ENCODE measurements around the gene SFXN3. TPM values are rescaled to one million over a fixed set of nuclear protein-coding genes. Genes with fewer than 3 reads are reported as not detected.

The SFXN3 gene
- polyA plus RNA-seq, 3 donors = 21.3 to 152 (median 24.2) TPM

DNA sequence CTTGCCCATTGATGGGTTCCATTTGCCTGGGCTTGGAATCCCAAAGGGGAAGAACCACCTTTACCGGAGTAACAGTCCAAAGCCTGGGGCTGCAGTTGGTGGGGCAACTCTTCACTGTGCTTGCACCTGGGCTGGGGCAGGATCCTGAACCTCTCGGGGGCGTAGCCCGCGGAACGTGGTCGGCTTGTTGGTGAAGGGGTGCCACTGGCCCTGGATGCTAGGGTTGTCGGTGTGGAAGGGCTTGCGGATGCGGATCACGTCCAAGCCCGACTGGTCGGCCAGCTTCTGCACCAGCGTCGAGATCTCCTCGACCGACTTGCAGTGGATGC lies 44.4 kb upstream of the SFXN3 start:
- H3K9ac ChIP-seq (ENCODE audit: insufficient read depth, low read length, poor library complexity, severe bottlenecking) = peak overlapping the region; percentile 85
- WGBS (ENCODE audit: insufficient coverage) = 34% methylated on average over 17 of the region's 17 CpGs

DNA sequence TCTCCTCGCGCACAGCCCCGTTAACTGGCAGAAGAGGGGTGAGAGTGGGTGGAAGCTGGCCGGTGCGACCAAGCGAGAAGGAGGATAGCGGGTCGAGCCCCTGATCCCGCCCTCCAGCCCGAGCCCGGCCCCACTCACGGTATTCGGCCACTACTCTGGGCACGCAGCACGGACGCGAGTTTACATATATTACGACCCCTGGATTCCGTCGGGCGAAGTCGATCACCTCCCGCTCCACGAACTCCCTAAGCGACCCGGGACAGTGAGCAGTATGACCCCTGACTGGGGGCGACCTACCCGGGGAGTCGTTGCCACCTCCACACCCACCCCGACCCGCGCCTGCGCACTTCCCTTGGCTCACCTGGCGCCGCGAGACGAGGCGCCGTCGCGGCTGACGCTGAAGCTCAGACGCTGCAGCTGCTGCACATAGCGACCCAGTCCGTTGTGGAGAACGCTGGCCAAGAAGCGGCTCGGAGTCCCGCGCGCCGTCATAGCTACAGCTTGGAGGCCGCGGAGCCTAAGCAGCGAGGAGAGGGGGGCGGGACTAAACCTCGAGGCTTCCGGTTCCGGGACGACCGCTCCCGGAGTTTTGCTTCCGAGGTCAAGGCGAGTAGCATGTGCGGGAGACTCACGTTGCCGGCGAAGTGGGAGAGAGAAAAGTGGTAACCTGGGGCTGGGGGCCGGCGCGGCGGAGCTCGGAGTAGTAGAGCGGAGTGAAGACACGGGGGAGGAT lies 43.9 kb upstream of the SFXN3 start, which contains the start of the genes MRPL43 and TWNK:
TSS of gene MRPL43 (minus strand) at position 546 of the 733 bp plus-strand sequence. CDS start at position 492, 54 bp downstream.
TSS of gene TWNK (plus strand) at position 592 of the 733 bp plus-strand sequence. CDS start 668 bp downstream, outside the sequence.
- Mint-ChIP-seq H3K36me3 (peaks cover 41 to 42% of the 10 kb centered on the region in 2 donors), H3K9me3 (peaks cover 0 to 6% (median 4%) of the 10 kb centered on the region in 7 donors), H3K27me3 (ENCODE audit: low read depth in 3 of 3) (peaks cover 0 to 2% (median 2%) of the 10 kb centered on the region in 3 donors), H3K4me1 (peaks cover 25% of the 10 kb centered on the region), H3K27ac (peak within 1 kb of the TSS; percentile 76 to 92 (median 89)), H3K4me3 (peak within 1 kb of the TSS; percentile 96 to 98)
- Histone ChIP-seq H4K20me1 (ENCODE audit: insufficient read depth, low read length) (no peaks in the 10 kb centered on the region), H3K27me3 (ENCODE audit: control insufficient read depth in 2 of 2, insufficient read depth in 2 of 2, low read length in 2 of 2) (no peaks in the 10 kb centered on the region), H3K9me3 (replicated peaks in 1 of 2; ENCODE audit: control insufficient read depth in 1 of 2, insufficient read depth in 1 of 2, low read length in 2 of 2) (no peaks in the 10 kb centered on the region), H3K4me1 (ENCODE audit: control insufficient read depth in 1 of 2, insufficient read depth in 2 of 2, low read length in 2 of 2) (peaks cover 16 to 24% of the 10 kb centered on the region in 2 donors), H3K36me3 (replicated peaks in 1 of 2; ENCODE audit: control insufficient read depth in 1 of 2, insufficient read depth in 2 of 2, low read length in 2 of 2) (peaks cover 16 to 52% of the 10 kb centered on the region in 2 donors), H2AFZ (ENCODE audit: insufficient read depth, low read depth, low read length, poor library complexity, severe bottlenecking) (peak within 1 kb of the TSS; percentile 100), H3K9ac (ENCODE audit: insufficient read depth, low read length, poor library complexity, severe bottlenecking) (peak within 1 kb of the TSS; percentile 85), H3K79me2 (ENCODE audit: insufficient read depth, low read length) (peaks cover 32% of the 10 kb centered on the region), H3K27ac (ENCODE audit: low read depth in 1 of 2, low read length in 2 of 2) (peak within 1 kb of the TSS; percentile 34 to 77), H3K4me3 (replicated peaks in 1 of 3; ENCODE audit: low read depth in 2 of 3, low read length in 3 of 3) (peak within 1 kb of the TSS; percentile 85 to 99 (median 98)), H3K4me2 (replicated peaks; ENCODE audit: extremely low read depth, low read length, poor library complexity, severe bottlenecking) (peak within 1 kb of the TSS; percentile 99)
- DNase-seq = peak; percentile 72 to 83 (median 78)
- TF ChIP-seq, protein P1, sequence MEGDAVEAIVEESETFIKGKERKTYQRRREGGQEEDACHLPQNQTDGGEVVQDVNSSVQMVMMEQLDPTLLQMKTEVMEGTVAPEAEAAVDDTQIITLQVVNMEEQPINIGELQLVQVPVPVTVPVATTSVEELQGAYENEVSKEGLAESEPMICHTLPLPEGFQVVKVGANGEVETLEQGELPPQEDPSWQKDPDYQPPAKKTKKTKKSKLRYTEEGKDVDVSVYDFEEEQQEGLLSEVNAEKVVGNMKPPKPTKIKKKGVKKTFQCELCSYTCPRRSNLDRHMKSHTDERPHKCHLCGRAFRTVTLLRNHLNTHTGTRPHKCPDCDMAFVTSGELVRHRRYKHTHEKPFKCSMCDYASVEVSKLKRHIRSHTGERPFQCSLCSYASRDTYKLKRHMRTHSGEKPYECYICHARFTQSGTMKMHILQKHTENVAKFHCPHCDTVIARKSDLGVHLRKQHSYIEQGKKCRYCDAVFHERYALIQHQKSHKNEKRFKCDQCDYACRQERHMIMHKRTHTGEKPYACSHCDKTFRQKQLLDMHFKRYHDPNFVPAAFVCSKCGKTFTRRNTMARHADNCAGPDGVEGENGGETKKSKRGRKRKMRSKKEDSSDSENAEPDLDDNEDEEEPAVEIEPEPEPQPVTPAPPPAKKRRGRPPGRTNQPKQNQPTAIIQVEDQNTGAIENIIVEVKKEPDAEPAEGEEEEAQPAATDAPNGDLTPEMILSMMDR (IDR thresholded peaks at IDR 0.05) = no peak
- intact Hi-C loops (cut with micrococcal nuclease) = loop anchor here (5.0 to 10.0 kb wide), 2 partner anchors 72 to 75 kb away; partner anchors contain the start of gene SLF2 (in 2 of the 2)
- WGBS (ENCODE audit: insufficient coverage) = under 1% methylated on average over 75 of the region's 75 CpGs

More for the DNA sequence above, 44.4 kb upstream of the SFXN3 start:
- Histone ChIP-seq H3K4me1 (ENCODE audit: control insufficient read depth in 1 of 2, insufficient read depth in 2 of 2, low read length in 2 of 2) (peaks cover 16 to 24% of the 10 kb centered on the region in 2 donors), H3K27me3 (ENCODE audit: control insufficient read depth in 2 of 2, insufficient read depth in 2 of 2, low read length in 2 of 2) (no peaks in the 10 kb centered on the region), H4K20me1 (ENCODE audit: insufficient read depth, low read length) (no peaks in the 10 kb centered on the region), H3K4me3 (replicated peaks in 1 of 3; ENCODE audit: low read depth in 2 of 3, low read length in 3 of 3) (peak overlapping the region; percentile 85 to 99 (median 98)), H3K9me3 (replicated peaks in 1 of 2; ENCODE audit: control insufficient read depth in 1 of 2, insufficient read depth in 1 of 2, low read length in 2 of 2) (no peaks in the 10 kb centered on the region), H3K79me2 (ENCODE audit: insufficient read depth, low read length) (peaks cover 32% of the 10 kb centered on the region), H3K36me3 (replicated peaks in 1 of 2; ENCODE audit: control insufficient read depth in 1 of 2, insufficient read depth in 2 of 2, low read length in 2 of 2) (peaks cover 16 to 58% of the 10 kb centered on the region in 2 donors), H3K27ac (ENCODE audit: low read depth in 1 of 2, low read length in 2 of 2) (peak overlapping the region; percentile 34 to 77), H2AFZ (ENCODE audit: insufficient read depth, low read depth, low read length, poor library complexity, severe bottlenecking) (peak overlapping the region; percentile 100), H3K4me2 (replicated peaks; ENCODE audit: extremely low read depth, low read length, poor library complexity, severe bottlenecking) (peak overlapping the region; percentile 99)
- Mint-ChIP-seq H3K9me3 (peaks cover 0 to 6% (median 4%) of the 10 kb centered on the region in 7 donors), H3K27ac (peak overlapping the region in 1 of 7 donors; percentile 90), H3K4me3 (peak overlapping the region; percentile 96 to 98), H3K4me1 (peaks cover 25% of the 10 kb centered on the region), H3K27me3 (ENCODE audit: low read depth in 3 of 3) (peaks cover 0 to 2% (median 2%) of the 10 kb centered on the region in 3 donors), H3K36me3 (peaks cover 43 to 45% of the 10 kb centered on the region in 2 donors)
- intact Hi-C loops (cut with micrococcal nuclease) = loop anchor here (5.0 to 10.0 kb wide), 2 partner anchors 72 to 74 kb away; partner anchors contain the start of gene SLF2 (in 2 of the 2)
- TF ChIP-seq, protein P1 (IDR thresholded peaks at IDR 0.05) = no peak
- DNase-seq = no peak
